IPS DF 4.7 (cell line): ENCODE measurements around the gene ZBTB8B.

Experiments used
- DNase-seq: peaks from one replicate; pipeline ENCODE4 v3.0.0-alpha.2; 2013; ENCODE audit warnings: low spot score; ENCODE audit errors: extremely low read depth

The ZBTB8B gene

GRCh38 chr1:32503153-32503552, 38.3 kb downstream of the ZBTB8B start:
- DNase-seq: no peak

GRCh38 chr1:32507021-32507420, 42.1 kb downstream of the ZBTB8B start:
- DNase-seq: no peak

- no peak for DNase-seq
Observed at GRCh38 chr1:32508761-32509160, 43.9 kb downstream of the ZBTB8B start.

- no peak for DNase-seq
Observed at GRCh38 chr1:32509939-32510338, 45.1 kb downstream of the ZBTB8B start.
